Measurements from ENCODE around the gene GAGE10. TPM values are rescaled to one million over a fixed set of nuclear protein-coding genes. Genes with fewer than 3 reads are reported as not detected.

The GAGE10 gene
- total and polyA plus RNA-seq, 2 experiments from 2014 or later: not detected

DNA sequence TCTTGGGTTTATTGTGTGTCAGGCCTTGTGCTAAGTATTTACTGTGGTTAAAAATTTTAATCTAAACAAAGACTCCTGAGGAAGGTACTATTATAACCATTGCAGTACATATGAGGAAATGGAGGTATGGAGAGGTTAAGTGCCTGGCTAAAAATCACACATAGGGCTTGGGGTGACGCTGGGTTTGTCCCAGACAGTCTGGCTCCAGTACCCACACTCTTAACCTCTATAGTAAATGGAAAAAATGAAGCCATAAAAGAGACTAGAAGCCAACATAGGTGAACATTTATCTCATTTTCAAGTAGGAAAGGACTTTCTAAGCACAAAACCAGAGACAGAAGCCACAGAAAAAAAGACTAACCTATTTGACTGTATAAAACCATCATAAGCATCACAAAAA lies 40.8 kb upstream of the GAGE10 start:
- Histone ChIP-seq H4K20me1 (replicated peaks; ENCODE audit: insufficient read depth) (no peaks in the 10 kb centered on the region), H3K4me1 (ENCODE audit: insufficient read depth) (no peaks in the 10 kb centered on the region), H3K4me3 (no peak overlapping the region), H2AFZ (no peak overlapping the region), H3K36me3 (ENCODE audit: insufficient read depth) (no peaks in the 10 kb centered on the region), H3K79me2 (replicated peaks; ENCODE audit: insufficient read depth) (no peaks in the 10 kb centered on the region), H3F3A (replicated peaks; ENCODE audit: low read depth) (no peaks in the 10 kb centered on the region), H3K9me2 (ENCODE audit: insufficient read depth) (no peaks in the 10 kb centered on the region), H3K27me3 (ENCODE audit: insufficient read depth) (no peaks in the 10 kb centered on the region), H3K27ac (ENCODE audit: low read depth) (no peak overlapping the region), H3K4me2 (no peak overlapping the region)
- Mint-ChIP-seq H3K27me3 (ENCODE audit: insufficient read depth, low read depth, poor library complexity) (peaks cover 5% of the 10 kb centered on the region), H3K4me3 (no peak overlapping the region), H3K4me1 (peaks cover 8% of the 10 kb centered on the region), H3K27ac (no peak overlapping the region), H3K9me3 (no peaks in the 10 kb centered on the region; the same call in 2 of the 3 replicates), H3K36me3 (ENCODE audit: low read depth) (no peaks in the 10 kb centered on the region; the same call in 2 of the 3 replicates)
- TF ChIP-seq, protein P1, sequence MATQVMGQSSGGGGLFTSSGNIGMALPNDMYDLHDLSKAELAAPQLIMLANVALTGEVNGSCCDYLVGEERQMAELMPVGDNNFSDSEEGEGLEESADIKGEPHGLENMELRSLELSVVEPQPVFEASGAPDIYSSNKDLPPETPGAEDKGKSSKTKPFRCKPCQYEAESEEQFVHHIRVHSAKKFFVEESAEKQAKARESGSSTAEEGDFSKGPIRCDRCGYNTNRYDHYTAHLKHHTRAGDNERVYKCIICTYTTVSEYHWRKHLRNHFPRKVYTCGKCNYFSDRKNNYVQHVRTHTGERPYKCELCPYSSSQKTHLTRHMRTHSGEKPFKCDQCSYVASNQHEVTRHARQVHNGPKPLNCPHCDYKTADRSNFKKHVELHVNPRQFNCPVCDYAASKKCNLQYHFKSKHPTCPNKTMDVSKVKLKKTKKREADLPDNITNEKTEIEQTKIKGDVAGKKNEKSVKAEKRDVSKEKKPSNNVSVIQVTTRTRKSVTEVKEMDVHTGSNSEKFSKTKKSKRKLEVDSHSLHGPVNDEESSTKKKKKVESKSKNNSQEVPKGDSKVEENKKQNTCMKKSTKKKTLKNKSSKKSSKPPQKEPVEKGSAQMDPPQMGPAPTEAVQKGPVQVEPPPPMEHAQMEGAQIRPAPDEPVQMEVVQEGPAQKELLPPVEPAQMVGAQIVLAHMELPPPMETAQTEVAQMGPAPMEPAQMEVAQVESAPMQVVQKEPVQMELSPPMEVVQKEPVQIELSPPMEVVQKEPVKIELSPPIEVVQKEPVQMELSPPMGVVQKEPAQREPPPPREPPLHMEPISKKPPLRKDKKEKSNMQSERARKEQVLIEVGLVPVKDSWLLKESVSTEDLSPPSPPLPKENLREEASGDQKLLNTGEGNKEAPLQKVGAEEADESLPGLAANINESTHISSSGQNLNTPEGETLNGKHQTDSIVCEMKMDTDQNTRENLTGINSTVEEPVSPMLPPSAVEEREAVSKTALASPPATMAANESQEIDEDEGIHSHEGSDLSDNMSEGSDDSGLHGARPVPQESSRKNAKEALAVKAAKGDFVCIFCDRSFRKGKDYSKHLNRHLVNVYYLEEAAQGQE (IDR thresholded peaks at IDR 0.05; ENCODE audit: unreplicated experiment): no peak
- TF ChIP-seq STAT1 (IDR thresholded peaks at IDR 0.05; ENCODE audit: unreplicated experiment) (no peak), EZH2phosphoT487 (IDR thresholded peaks at IDR 0.05; ENCODE audit: unreplicated experiment) (no peak), ZNF114 (CRISPR knock-in tag; IDR thresholded peaks at IDR 0.05) (no peak), CREB1 (CRISPR knock-in tag; IDR thresholded peaks at IDR 0.05; ENCODE audit: low read depth) (no peak), JUNB (IDR thresholded peaks at IDR 0.05; ENCODE audit: unreplicated experiment) (no peak), EZH2 (IDR thresholded peaks at IDR 0.05; ENCODE audit: low read depth, unreplicated experiment) (no peak), ETS1 (IDR thresholded peaks at IDR 0.05) (no peak), POLR2AphosphoS5 (IDR thresholded peaks at IDR 0.05; ENCODE audit: low read depth) (no peak), NANOG (IDR thresholded peaks at IDR 0.05; ENCODE audit: borderline replicate concordance) (no peak), ZNF331 (CRISPR knock-in tag; IDR thresholded peaks at IDR 0.05; ENCODE audit: low read depth) (no peak)
- TF ChIP-seq, protein P2, sequence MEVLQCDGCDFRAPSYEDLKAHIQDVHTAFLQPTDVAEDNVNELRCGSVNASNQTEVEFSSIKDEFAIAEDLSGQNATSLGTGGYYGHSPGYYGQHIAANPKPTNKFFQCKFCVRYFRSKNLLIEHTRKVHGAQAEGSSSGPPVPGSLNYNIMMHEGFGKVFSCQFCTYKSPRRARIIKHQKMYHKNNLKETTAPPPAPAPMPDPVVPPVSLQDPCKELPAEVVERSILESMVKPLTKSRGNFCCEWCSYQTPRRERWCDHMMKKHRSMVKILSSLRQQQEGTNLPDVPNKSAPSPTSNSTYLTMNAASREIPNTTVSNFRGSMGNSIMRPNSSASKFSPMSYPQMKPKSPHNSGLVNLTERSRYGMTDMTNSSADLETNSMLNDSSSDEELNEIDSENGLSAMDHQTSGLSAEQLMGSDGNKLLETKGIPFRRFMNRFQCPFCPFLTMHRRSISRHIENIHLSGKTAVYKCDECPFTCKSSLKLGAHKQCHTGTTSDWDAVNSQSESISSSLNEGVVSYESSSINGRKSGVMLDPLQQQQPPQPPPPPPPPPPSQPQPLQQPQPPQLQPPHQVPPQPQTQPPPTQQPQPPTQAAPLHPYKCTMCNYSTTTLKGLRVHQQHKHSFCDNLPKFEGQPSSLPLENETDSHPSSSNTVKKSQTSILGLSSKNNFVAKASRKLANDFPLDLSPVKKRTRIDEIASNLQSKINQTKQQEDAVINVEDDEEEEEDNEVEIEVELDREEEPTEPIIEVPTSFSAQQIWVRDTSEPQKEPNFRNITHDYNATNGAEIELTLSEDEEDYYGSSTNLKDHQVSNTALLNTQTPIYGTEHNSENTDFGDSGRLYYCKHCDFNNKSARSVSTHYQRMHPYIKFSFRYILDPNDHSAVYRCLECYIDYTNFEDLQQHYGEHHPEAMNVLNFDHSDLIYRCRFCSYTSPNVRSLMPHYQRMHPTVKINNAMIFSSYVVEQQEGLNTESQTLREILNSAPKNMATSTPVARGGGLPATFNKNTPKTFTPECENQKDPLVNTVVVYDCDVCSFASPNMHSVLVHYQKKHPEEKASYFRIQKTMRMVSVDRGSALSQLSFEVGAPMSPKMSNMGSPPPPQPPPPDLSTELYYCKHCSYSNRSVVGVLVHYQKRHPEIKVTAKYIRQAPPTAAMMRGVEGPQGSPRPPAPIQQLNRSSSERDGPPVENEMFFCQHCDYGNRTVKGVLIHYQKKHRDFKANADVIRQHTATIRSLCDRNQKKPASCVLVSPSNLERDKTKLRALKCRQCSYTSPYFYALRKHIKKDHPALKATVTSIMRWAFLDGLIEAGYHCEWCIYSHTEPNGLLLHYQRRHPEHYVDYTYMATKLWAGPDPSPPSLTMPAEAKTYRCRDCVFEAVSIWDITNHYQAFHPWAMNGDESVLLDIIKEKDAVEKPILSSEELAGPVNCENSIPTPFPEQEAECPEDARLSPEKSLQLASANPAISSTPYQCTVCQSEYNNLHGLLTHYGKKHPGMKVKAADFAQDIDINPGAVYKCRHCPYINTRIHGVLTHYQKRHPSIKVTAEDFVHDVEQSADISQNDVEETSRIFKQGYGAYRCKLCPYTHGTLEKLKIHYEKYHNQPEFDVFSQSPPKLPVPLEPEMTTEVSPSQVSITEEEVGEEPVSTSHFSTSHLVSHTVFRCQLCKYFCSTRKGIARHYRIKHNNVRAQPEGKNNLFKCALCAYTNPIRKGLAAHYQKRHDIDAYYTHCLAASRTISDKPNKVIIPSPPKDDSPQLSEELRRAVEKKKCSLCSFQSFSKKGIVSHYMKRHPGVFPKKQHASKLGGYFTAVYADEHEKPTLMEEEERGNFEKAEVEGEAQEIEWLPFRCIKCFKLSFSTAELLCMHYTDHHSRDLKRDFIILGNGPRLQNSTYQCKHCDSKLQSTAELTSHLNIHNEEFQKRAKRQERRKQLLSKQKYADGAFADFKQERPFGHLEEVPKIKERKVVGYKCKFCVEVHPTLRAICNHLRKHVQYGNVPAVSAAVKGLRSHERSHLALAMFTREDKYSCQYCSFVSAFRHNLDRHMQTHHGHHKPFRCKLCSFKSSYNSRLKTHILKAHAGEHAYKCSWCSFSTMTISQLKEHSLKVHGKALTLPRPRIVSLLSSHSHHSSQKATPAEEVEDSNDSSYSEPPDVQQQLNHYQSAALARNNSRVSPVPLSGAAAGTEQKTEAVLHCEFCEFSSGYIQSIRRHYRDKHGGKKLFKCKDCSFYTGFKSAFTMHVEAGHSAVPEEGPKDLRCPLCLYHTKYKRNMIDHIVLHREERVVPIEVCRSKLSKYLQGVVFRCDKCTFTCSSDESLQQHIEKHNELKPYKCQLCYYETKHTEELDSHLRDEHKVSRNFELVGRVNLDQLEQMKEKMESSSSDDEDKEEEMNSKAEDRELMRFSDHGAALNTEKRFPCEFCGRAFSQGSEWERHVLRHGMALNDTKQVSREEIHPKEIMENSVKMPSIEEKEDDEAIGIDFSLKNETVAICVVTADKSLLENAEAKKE (CRISPR knock-in tag; IDR thresholded peaks at IDR 0.05): no peak
- TF ChIP-seq, protein P3, sequence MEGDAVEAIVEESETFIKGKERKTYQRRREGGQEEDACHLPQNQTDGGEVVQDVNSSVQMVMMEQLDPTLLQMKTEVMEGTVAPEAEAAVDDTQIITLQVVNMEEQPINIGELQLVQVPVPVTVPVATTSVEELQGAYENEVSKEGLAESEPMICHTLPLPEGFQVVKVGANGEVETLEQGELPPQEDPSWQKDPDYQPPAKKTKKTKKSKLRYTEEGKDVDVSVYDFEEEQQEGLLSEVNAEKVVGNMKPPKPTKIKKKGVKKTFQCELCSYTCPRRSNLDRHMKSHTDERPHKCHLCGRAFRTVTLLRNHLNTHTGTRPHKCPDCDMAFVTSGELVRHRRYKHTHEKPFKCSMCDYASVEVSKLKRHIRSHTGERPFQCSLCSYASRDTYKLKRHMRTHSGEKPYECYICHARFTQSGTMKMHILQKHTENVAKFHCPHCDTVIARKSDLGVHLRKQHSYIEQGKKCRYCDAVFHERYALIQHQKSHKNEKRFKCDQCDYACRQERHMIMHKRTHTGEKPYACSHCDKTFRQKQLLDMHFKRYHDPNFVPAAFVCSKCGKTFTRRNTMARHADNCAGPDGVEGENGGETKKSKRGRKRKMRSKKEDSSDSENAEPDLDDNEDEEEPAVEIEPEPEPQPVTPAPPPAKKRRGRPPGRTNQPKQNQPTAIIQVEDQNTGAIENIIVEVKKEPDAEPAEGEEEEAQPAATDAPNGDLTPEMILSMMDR (conservative IDR thresholded peaks at IDR 0.05; ENCODE audit: low read depth in 2 of 2): no peak
- no peak for DNase-seq (ENCODE audit: low spot score)
- ATAC-seq: no peak

Measured in GM23338 (cell line).